Kidney (tissue), 14 donors: Measurements from ENCODE around the gene RAVER1. TPM values are rescaled to one million over a fixed set of nuclear protein-coding genes. Genes with fewer than 3 reads are reported as not detected.

Experiments used
- DNase-seq, 5 donors: peaks; one replicate each; pipeline ENCODE4 v3.0.0-alpha.2; 2013 to 2020
- FAIRE-seq: peaks from 2 replicates; lab custom pipeline; 2012; peaks lifted over from hg19 to GRCh38; lab: Jason Lieb, UNC
- H3K27ac ChIP-seq, 2 donors: one replicate each; pipeline ENCODE4 v1.7.0; 2013; ENCODE audit warnings: low read depth in 2 of 2, low read length in 2 of 2, inconsistent platforms in 1 of 2
- H3K27me3 ChIP-seq: one replicate; pipeline ENCODE4 v1.7.1; 2013; ENCODE audit warnings: low read length, inconsistent platforms; ENCODE audit not compliant: control insufficient read depth, insufficient read depth
- H3K36me3 ChIP-seq, 3 donors: one replicate each; pipeline versions ENCODE4 v1.7.0 to v1.7.1; 2013; ENCODE audit warnings: low read length in 3 of 3, control low read depth in 1 of 3, inconsistent platforms in 1 of 3; ENCODE audit not compliant: insufficient read depth in 3 of 3, control insufficient read depth in 2 of 3
- H3K4me1 ChIP-seq, 3 donors: one replicate each; pipeline versions ENCODE4 v1.7.0 to v1.7.1; 2013; ENCODE audit warnings: low read length in 3 of 3, inconsistent platforms in 1 of 3, low read depth in 1 of 3; ENCODE audit not compliant: control insufficient read depth in 2 of 3, insufficient read depth in 2 of 3
- H3K4me3 ChIP-seq, 3 donors: one replicate each; pipeline versions ENCODE4 v1.7.0 to v1.8.1; 2013; ENCODE audit warnings: low read length in 3 of 3, control low read depth in 1 of 3, inconsistent platforms in 1 of 3
- H3K9ac ChIP-seq, 3 donors: one replicate each; pipeline versions ENCODE4 v1.7.0 to v1.7.1; 2013; ENCODE audit warnings: low read length in 3 of 3, control low read depth in 1 of 3, inconsistent platforms in 1 of 3
- H3K9me3 ChIP-seq, 3 donors: one replicate each; pipeline versions ENCODE4 v1.7.0 to v1.7.1; 2013; ENCODE audit warnings: low read length in 3 of 3, control low read depth in 1 of 3, inconsistent platforms in 1 of 3; ENCODE audit not compliant: control insufficient read depth in 2 of 3, insufficient read depth in 1 of 3
- CTCF ChIP-seq: IDR thresholded peaks from 3 replicates; pipeline ENCODE4 v1.5.1; 2012; ENCODE audit warnings: mild to moderate bottlenecking, moderate library complexity, borderline replicate concordance; ENCODE audit not compliant: insufficient read depth; ENCODE audit errors: extremely low read depth
- intact Hi-C: fragments of 100-400 bp; cut with DNase I; formaldehyde crosslinking; loops from one replicate; pipeline ENCODE4 v1.11.1; 2022
- polyA plus RNA-seq: library from polyadenylated mRNA; stranded (reverse); fragments of 350-450 nt; fragmentation: Illumina TruSeq; extraction: RNeasy Lipid Tissue Mini Kit (QIAGEN cat#74804); gene quantifications from one replicate; pipeline ENCODE4 v1.2.3, GENCODE V29; 2014; ENCODE audit warnings: low read depth, low replicate concordance; ENCODE audit not compliant: insufficient read depth
- total RNA-seq: library from RNA; stranded (reverse); fragmentation: NEBNext Ultra II Directional; extraction: Animal tissue kit (Norgen Biotek cat#: 25700); gene quantifications from one replicate; pipeline ENCODE4 v1.2.1, GENCODE V29; 2021
- donor health status: control.
- donor health status: control.
- donor health status: control.
- donor health status: control.
- donor health status: control.
- donor health status: DM: yes; HTN: yes; CAD: no.
- donor health status: Normal renal cell carcinoma (clear cell type).

Gene RAVER1
- total and polyA plus RNA-seq, 2 donors from 2014 or later = 9.1 to 38.4 TPM

DNA sequence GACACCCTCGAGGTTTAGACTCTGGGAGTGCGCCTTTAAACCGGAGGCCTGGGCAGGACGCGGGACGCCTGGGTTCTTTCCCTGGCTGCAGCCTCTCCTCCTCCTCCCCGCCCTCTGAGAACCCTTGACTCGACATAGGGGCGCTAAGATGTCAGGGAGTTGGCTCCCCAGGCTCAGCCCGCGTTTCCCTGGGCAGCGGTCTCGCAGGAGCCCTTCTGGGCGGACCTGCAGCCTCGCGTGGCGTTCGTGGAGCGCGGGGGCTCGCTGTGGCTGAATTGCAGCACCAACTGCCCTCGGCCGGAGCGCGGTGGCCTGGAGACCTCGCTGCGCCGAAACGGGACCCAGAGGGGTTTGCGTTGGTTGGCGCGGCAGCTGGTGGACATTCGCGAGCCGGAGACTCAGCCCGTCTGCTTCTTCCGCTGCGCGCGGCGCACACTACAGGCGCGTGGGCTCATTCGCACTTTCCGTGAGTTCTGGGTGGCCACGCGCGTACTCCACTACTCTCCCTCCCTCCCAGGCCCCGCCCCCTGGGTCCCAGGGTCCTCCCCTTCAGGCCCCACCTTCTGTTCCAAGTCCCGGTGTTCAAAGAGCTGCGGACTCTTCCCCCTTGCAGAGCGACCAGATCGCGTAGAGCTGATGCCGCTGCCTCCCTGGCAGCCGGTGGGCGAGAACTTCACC, 42.3 kb downstream of the RAVER1 start:
- DNase-seq (peak; percentile 31 to 94 (median 37)), FAIRE-seq (no peak)

GRCh38 chr19:10290357-10290875, 42.9 kb downstream of the RAVER1 start:
- DNase-seq (peak in 2 of 5 donors; percentile 26 to 79), FAIRE-seq (no peak)
- TF ChIP-seq CTCF = no peak
- Histone ChIP-seq H3K4me1 (peaks cover 0 to 36% (median 7%) of the 10 kb centered on the region in 3 donors), H3K9me3 (no peaks in the 10 kb centered on the region), H3K27me3 (peaks cover 50% of the 10 kb centered on the region), H3K4me3 (no peak overlapping the region), H3K9ac (no peak overlapping the region), H3K27ac (no peak overlapping the region), H3K36me3 (no peaks in the 10 kb centered on the region)
- intact Hi-C loops = no loop called here

More for the DNA sequence above, 42.3 kb downstream of the RAVER1 start:
- no peaks in the 10 kb centered on the region for H3K9me3 ChIP-seq
- H3K9ac ChIP-seq = no peak overlapping the region
- H3K4me3 ChIP-seq = peak overlapping the region in 1 of 3 donors; percentile 39
- TF ChIP-seq CTCF = no peak
- no peak overlapping the region for H3K27ac ChIP-seq
- peaks cover 0 to 42% (median 5%) of the 10 kb centered on the region in 3 donors for H3K4me1 ChIP-seq
- H3K36me3 ChIP-seq = no peaks in the 10 kb centered on the region
- H3K27me3 ChIP-seq = peaks cover 55% of the 10 kb centered on the region
- intact Hi-C loops = no loop called here

DNA sequence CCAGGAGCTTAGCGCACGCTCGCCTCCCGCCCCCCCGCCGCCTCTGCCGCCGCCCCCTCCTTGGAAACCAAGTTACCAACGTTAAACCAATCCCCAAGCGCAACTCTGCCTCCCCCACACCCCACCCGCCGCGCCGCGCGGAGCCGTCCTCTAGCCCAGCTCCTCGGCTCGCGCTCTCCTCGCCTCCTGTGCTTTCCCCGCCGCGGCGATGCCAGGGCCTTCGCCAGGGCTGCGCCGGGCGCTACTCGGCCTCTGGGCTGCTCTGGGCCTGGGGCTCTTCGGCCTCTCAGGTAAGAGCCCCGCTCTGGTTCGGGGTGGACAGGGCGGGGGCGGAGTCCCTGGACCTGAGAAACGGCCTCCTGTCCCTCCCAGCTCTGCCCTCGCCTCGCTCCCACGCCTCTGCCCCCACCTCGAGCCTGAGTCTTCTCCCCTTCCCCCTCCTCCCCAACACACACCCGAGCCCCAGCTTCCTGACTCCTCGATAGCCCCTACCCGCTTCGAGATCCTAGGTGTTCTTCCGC, 43.4 kb downstream of the RAVER1 start, which contains the start of gene ICAM5:
TSS of gene ICAM5 (plus strand) at position 117 of the 521 bp plus-strand sequence. CDS start at position 209, 92 bp downstream.
- TF ChIP-seq CTCF = no peak
- FAIRE-seq = no peak
- Histone ChIP-seq H3K4me3 (peak within 1 kb of the TSS in 1 of 3 donors; percentile 32), H3K27me3 (peaks cover 46% of the 10 kb centered on the region), H3K4me1 (peaks cover 0 to 33% (median 7%) of the 10 kb centered on the region in 3 donors), H3K36me3 (peaks cover 0 to under 1% (median 0%) of the 10 kb centered on the region in 3 donors), H3K9ac (peak within 1 kb of the TSS in 1 of 3 donors; percentile 19), H3K27ac (no peak within 1 kb of the TSS), H3K9me3 (no peaks in the 10 kb centered on the region)
- intact Hi-C loops = no loop called here
- DNase-seq = no peak
